ENCODE data around the gene FSCN2. TPM values are rescaled to one million over a fixed set of nuclear protein-coding genes. Genes with fewer than 3 reads are reported as not detected.

Gene FSCN2
- total RNA-seq, 1 experiment from 2014 or later = 0.31 TPM

DNA sequence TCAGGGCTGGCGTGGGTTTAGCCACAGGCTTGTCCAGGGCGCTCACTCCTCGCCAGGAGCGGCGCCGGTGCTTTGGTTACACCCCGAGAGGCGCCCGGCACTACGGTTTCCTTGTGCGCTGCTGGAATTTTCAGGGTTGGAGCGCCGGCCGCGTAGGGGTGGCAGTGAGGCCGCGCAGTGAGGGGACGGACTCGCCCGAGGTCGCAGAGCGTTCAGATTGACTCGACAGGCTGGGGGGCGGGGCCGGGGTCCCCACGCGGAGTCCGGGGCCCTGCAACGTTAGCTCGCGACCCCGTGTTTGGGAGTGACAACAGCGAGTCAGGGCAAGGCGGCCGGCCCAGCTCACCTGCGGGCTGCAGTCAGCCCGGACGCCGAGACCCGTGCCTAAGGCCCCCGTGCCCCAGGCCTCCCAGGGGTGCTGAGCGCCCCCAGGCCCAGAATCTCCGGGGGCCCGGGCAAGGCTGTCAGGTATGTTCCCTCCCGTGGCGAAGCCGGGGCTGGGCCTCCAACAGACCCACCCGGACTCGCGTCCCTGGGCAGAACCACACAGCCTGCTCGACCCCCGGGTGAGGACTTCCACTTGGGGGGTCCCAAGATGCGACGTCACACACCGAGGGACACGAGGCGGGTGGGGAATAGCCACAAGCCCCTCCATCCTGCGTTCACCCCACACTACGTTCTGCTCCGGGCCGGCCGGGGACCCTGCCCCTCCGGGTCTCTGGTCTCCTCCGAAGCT is 14.3 kb upstream of the FSCN2 start:
- DNase-seq (ENCODE audit: low spot score) (peak; percentile 68), ATAC-seq (peak; percentile 0; the same call in 1 of the 2 replicates)
- ChIA-PET POLR2A (interaction anchor here (0.6 to 2.3 kb wide), 8 partner anchors 9 to 39 kb away, joined by 3 to 12 read pairs (median 4); partner anchors contain the start of gene FAAP100), CTCF (interaction anchor here (1.0 to 3.6 kb wide), 7 partner anchors 10 to 259 kb away, joined by 3 to 27 read pairs (median 4); partner anchors contain the start of gene FAAP100)
- H3K27me3 Mint-ChIP-seq (ENCODE audit: low read depth) = peaks cover 19% of the 10 kb centered on the region
- peaks cover 49% of the 10 kb centered on the region for H3K4me1 Mint-ChIP-seq
- peaks cover 33% of the 10 kb centered on the region for H3K36me3 Mint-ChIP-seq
- peak overlapping the region; percentile 75 for H3K4me3 Mint-ChIP-seq
- peak overlapping the region; percentile 91 for H3K27ac Mint-ChIP-seq
- H3K9me3 Mint-ChIP-seq = no peaks in the 10 kb centered on the region
- TF ChIP-seq, protein P1, sequence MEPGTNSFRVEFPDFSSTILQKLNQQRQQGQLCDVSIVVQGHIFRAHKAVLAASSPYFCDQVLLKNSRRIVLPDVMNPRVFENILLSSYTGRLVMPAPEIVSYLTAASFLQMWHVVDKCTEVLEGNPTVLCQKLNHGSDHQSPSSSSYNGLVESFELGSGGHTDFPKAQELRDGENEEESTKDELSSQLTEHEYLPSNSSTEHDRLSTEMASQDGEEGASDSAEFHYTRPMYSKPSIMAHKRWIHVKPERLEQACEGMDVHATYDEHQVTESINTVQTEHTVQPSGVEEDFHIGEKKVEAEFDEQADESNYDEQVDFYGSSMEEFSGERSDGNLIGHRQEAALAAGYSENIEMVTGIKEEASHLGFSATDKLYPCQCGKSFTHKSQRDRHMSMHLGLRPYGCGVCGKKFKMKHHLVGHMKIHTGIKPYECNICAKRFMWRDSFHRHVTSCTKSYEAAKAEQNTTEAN (CRISPR knock-in tag; IDR thresholded peaks at IDR 0.05) = no peak
- TF ChIP-seq NR2C2 (CRISPR knock-in tag; IDR thresholded peaks at IDR 0.05) = no peak
- TF ChIP-seq MYBL2 (CRISPR knock-in tag; IDR thresholded peaks at IDR 0.05) = no peak
- TF ChIP-seq ATF1 (CRISPR knock-in tag; IDR thresholded peaks at IDR 0.05) = no peak
- TF ChIP-seq, protein P2, sequence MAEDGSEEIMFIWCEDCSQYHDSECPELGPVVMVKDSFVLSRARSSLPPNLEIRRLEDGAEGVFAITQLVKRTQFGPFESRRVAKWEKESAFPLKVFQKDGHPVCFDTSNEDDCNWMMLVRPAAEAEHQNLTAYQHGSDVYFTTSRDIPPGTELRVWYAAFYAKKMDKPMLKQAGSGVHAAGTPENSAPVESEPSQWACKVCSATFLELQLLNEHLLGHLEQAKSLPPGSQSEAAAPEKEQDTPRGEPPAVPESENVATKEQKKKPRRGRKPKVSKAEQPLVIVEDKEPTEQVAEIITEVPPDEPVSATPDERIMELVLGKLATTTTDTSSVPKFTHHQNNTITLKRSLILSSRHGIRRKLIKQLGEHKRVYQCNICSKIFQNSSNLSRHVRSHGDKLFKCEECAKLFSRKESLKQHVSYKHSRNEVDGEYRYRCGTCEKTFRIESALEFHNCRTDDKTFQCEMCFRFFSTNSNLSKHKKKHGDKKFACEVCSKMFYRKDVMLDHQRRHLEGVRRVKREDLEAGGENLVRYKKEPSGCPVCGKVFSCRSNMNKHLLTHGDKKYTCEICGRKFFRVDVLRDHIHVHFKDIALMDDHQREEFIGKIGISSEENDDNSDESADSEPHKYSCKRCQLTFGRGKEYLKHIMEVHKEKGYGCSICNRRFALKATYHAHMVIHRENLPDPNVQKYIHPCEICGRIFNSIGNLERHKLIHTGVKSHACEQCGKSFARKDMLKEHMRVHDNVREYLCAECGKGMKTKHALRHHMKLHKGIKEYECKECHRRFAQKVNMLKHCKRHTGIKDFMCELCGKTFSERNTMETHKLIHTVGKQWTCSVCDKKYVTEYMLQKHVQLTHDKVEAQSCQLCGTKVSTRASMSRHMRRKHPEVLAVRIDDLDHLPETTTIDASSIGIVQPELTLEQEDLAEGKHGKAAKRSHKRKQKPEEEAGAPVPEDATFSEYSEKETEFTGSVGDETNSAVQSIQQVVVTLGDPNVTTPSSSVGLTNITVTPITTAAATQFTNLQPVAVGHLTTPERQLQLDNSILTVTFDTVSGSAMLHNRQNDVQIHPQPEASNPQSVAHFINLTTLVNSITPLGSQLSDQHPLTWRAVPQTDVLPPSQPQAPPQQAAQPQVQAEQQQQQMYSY (CRISPR knock-in tag; IDR thresholded peaks at IDR 0.05) = no peak
- no peak for TF ChIP-seq GRHL2 (CRISPR knock-in tag; IDR thresholded peaks at IDR 0.05; ENCODE audit: insufficient replicate concordance, severe bottlenecking)
- no peak; the same call in 1 of the 2 replicates for TF ChIP-seq JUN (CRISPR knock-in tag; IDR thresholded peaks at IDR 0.05)
- TF ChIP-seq, protein P3, sequence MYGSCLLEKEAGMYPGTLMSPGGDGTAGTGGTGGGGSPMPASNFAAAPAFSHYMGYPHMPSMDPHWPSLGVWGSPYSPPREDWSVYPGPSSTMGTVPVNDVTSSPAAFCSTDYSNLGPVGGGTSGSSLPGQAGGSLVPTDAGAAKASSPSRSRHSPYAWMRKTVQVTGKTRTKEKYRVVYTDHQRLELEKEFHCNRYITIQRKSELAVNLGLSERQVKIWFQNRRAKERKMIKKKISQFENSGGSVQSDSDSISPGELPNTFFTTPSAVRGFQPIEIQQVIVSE (CRISPR knock-in tag; IDR thresholded peaks at IDR 0.05; ENCODE audit: borderline replicate concordance) = no peak
- peak; percentile 8; the same call in 1 of the 2 replicates for TF ChIP-seq GABPB1 (CRISPR knock-in tag; IDR thresholded peaks at IDR 0.05)
- peak; percentile 16; the same call in 1 of the 2 replicates for TF ChIP-seq FOXP1 (CRISPR knock-in tag; IDR thresholded peaks at IDR 0.05; ENCODE audit: borderline replicate concordance)
- TF ChIP-seq IRF2 (CRISPR knock-in tag; IDR thresholded peaks at IDR 0.05; ENCODE audit: borderline replicate concordance, low read depth) = 0 out of 2 replicates have a peak, but pooled peaks have one; percentile 21
- no peak for TF ChIP-seq TEAD1 (CRISPR knock-in tag; IDR thresholded peaks at IDR 0.05)
- TF ChIP-seq KAT7 (CRISPR knock-in tag; IDR thresholded peaks at IDR 0.05; ENCODE audit: borderline replicate concordance) = 0 out of 2 replicates have a peak, but pooled peaks have one; percentile 42
- TF ChIP-seq CREB1 (CRISPR knock-in tag; IDR thresholded peaks at IDR 0.05) = no peak
- TF ChIP-seq, protein P4, sequence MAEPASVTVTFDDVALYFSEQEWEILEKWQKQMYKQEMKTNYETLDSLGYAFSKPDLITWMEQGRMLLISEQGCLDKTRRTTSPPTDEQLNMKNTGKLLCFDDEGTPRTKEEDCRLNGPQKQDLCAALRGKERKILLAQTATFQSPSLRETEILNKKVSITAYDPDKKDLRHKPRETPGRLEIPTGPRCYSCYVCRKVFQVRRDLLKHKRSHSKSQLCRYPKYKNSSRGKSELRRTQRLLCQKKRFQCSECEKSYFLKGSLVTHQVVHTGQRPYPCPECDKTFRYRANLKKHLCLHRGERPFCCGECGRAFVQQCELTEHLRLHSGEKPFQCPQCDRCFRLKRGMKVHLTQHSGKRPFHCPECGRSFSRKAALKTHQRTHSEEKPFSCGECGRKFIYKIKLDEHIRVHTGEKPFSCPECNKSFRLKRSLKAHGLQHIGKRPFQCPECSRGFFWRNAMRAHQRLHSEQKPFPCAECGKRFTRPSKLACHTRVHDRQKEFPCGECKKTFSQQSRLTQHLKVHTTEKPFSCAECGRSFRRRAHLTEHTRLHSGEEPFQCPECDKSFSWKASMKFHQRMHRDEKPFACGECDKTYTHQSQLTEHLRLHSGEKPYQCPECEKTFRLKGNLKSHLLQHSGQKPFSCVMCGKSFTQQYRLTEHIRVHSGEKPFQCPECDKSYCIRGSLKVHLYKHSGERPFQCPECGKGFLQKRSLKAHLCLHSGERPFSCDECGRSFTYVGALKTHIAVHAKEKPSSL (CRISPR knock-in tag; conservative IDR thresholded peaks at IDR 0.05) = no peak
- TF ChIP-seq NFATC4 (CRISPR knock-in tag; IDR thresholded peaks at IDR 0.05) = no peak
- TF ChIP-seq ESRRA (CRISPR knock-in tag; IDR thresholded peaks at IDR 0.05; ENCODE audit: borderline replicate concordance) = no peak
- TF ChIP-seq ZNF219 (CRISPR knock-in tag; IDR thresholded peaks at IDR 0.05; ENCODE audit: borderline replicate concordance) = peak; percentile 18; the same call in 1 of the 2 replicates
- TF ChIP-seq, protein P5, sequence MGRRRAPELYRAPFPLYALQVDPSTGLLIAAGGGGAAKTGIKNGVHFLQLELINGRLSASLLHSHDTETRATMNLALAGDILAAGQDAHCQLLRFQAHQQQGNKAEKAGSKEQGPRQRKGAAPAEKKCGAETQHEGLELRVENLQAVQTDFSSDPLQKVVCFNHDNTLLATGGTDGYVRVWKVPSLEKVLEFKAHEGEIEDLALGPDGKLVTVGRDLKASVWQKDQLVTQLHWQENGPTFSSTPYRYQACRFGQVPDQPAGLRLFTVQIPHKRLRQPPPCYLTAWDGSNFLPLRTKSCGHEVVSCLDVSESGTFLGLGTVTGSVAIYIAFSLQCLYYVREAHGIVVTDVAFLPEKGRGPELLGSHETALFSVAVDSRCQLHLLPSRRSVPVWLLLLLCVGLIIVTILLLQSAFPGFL (CRISPR knock-in tag; IDR thresholded peaks at IDR 0.05; ENCODE audit: borderline replicate concordance) = no peak
- TF ChIP-seq, protein P6, sequence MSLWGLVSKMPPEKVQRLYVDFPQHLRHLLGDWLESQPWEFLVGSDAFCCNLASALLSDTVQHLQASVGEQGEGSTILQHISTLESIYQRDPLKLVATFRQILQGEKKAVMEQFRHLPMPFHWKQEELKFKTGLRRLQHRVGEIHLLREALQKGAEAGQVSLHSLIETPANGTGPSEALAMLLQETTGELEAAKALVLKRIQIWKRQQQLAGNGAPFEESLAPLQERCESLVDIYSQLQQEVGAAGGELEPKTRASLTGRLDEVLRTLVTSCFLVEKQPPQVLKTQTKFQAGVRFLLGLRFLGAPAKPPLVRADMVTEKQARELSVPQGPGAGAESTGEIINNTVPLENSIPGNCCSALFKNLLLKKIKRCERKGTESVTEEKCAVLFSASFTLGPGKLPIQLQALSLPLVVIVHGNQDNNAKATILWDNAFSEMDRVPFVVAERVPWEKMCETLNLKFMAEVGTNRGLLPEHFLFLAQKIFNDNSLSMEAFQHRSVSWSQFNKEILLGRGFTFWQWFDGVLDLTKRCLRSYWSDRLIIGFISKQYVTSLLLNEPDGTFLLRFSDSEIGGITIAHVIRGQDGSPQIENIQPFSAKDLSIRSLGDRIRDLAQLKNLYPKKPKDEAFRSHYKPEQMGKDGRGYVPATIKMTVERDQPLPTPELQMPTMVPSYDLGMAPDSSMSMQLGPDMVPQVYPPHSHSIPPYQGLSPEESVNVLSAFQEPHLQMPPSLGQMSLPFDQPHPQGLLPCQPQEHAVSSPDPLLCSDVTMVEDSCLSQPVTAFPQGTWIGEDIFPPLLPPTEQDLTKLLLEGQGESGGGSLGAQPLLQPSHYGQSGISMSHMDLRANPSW (CRISPR knock-in tag; conservative IDR thresholded peaks at IDR 0.05; ENCODE audit: low read depth) = no peak
- no peak for TF ChIP-seq TCF7 (CRISPR knock-in tag; IDR thresholded peaks at IDR 0.05; ENCODE audit: low read depth)
- TF ChIP-seq EMX1 (CRISPR knock-in tag; IDR thresholded peaks at IDR 0.05) = no peak
- TF ChIP-seq ZNF263 (CRISPR knock-in tag; IDR thresholded peaks at IDR 0.05; ENCODE audit: low read depth) = 0 out of 2 replicates have a peak, but pooled peaks have one; percentile 37
- TF ChIP-seq SMAD3 (CRISPR knock-in tag; IDR thresholded peaks at IDR 0.05; ENCODE audit: borderline replicate concordance) = no peak
- no peak for TF ChIP-seq GTF2I (CRISPR knock-in tag; conservative IDR thresholded peaks at IDR 0.05)
